Measurements from ENCODE around the gene TRIM44.

DNA sequence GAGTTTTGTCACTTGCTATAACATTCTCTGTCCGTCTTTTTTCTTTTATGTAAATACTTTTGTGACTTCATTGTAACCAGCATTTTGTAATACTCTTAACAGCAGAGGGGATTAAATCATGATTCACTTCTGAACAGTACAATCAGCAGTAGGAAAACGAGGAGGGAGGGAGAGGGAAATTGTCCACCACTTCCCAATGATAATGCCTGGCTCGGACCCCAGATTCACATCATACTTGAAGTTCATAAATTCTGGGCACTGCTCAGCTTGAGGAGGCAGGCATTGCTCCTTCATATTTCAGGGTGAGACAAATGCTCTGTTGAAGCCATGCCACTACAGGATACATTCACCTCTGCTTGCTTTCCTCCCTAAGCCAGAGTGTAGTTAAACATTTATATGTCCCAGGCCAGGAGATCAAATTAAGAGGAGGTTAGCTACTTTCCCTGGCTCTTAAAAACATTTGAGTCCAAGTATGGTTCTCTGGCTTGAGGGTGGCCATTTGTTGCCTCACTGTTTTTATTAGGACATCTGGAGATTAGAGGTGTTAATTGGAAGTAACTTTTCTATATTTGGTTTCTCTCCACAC is 152.2 kb downstream of the TRIM44 start:
- TF ChIP-seq SPI1 (IDR thresholded peaks at IDR 0.05; ENCODE audit: low read depth, low read length) (no peak), TAF1 (IDR thresholded peaks at IDR 0.05; ENCODE audit: low read depth, low read length) (no peak), POLR2AphosphoS5 (IDR thresholded peaks at IDR 0.05; ENCODE audit: low read depth, low read length) (no peak), POLR2A (IDR thresholded peaks at IDR 0.05; ENCODE audit: low read depth, low read length) (no peak), POU2F2 (IDR thresholded peaks at IDR 0.05; ENCODE audit: low read depth, low read length) (no peak), PAX5 (IDR thresholded peaks at IDR 0.05; ENCODE audit: insufficient read depth, low read length, severe bottlenecking) (no peak)

Measured in GM12891 (cell line).